ENCODE data around the gene ZNF787.

DNA sequence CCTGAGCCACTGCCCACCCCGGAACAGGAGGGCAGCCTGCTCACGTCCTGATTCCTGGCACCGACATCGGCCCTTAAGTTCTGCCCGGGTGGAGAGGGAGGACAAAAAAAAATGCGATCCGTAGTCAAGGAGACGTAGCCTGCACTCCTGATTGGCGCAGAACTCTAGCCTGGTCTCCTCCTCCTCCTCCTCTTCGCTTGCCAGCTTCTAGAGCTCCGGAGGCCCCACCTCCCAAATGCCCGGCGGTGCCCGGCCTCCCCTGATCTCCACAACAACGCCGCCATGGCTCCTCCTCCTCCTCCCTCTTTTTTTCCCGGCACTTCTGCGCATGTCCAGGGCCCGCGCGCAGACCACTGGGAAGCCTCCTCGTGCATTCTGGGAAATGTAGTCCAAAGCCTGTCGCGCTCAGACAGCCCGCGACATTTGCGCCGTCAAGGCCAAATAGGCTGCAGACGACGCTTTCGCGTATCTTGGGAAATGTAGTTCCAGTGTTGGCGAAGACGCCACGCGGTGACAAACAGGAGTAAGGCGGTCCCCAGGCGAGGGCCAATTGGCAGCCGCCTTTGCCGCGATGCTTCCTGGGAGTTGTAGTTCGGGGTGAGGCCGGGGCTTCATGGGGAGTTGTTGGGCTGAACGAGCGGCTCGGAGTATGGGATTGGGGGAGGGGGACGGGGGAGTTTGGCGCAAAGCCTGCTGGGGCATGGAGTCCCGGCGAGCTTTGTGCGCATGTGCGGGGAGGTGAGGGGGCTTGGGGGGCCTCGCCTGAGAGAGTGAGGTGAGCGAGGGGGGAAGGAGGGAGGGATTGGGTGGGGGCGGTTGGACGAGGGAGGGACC is 19.7 kb upstream of the ZNF787 start, which contains the start of gene ZNF444:
- TF ChIP-seq SALL2 (CRISPR knock-in tag; IDR thresholded peaks at IDR 0.05) (peak; percentile 80; the same call in 1 of the 2 replicates), ZNF775 (CRISPR knock-in tag; IDR thresholded peaks at IDR 0.05; ENCODE audit: borderline replicate concordance) (no peak), NFE2 (CRISPR knock-in tag; IDR thresholded peaks at IDR 0.05) (no peak), BRD4 (CRISPR knock-in tag; IDR thresholded peaks at IDR 0.05) (no peak), IKZF1 (IDR thresholded peaks at IDR 0.05) (no peak), SP1 (IDR thresholded peaks at IDR 0.05) (no peak), SP1 (CRISPR knock-in tag; IDR thresholded peaks at IDR 0.05) (no peak; the same call in 1 of the 2 replicates), CBX2 (IDR thresholded peaks at IDR 0.05; ENCODE audit: low read depth, low read length) (no peak), CBX2 (CRISPR knock-in tag; IDR thresholded peaks at IDR 0.05; ENCODE audit: low read depth) (no peak), HNRNPL (IDR thresholded peaks at IDR 0.05; ENCODE audit: low read depth, low read length) (peak; percentile 91)
- TF ChIP-seq, protein P1, sequence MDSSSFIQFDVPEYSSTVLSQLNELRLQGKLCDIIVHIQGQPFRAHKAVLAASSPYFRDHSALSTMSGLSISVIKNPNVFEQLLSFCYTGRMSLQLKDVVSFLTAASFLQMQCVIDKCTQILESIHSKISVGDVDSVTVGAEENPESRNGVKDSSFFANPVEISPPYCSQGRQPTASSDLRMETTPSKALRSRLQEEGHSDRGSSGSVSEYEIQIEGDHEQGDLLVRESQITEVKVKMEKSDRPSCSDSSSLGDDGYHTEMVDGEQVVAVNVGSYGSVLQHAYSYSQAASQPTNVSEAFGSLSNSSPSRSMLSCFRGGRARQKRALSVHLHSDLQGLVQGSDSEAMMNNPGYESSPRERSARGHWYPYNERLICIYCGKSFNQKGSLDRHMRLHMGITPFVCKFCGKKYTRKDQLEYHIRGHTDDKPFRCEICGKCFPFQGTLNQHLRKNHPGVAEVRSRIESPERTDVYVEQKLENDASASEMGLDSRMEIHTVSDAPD (CRISPR knock-in tag; IDR thresholded peaks at IDR 0.05), result no peak
- TF ChIP-seq, protein P2, sequence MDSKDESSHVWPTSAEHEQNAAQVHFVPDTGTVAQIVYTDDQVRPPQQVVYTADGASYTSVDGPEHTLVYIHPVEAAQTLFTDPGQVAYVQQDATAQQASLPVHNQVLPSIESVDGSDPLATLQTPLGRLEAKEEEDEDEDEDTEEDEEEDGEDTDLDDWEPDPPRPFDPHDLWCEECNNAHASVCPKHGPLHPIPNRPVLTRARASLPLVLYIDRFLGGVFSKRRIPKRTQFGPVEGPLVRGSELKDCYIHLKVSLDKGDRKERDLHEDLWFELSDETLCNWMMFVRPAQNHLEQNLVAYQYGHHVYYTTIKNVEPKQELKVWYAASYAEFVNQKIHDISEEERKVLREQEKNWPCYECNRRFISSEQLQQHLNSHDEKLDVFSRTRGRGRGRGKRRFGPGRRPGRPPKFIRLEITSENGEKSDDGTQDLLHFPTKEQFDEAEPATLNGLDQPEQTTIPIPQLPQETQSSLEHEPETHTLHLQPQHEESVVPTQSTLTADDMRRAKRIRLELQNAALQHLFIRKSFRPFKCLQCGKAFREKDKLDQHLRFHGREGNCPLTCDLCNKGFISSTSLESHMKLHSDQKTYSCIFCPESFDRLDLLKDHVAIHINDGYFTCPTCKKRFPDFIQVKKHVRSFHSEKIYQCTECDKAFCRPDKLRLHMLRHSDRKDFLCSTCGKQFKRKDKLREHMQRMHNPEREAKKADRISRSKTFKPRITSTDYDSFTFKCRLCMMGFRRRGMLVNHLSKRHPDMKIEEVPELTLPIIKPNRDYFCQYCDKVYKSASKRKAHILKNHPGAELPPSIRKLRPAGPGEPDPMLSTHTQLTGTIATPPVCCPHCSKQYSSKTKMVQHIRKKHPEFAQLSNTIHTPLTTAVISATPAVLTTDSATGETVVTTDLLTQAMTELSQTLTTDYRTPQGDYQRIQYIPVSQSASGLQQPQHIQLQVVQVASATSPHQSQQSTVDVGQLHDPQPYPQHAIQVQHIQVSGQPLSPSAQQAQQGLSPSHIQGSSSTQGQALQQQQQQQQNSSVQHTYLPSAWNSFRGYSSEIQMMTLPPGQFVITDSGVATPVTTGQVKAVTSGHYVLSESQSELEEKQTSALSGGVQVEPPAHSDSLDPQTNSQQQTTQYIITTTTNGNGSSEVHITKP (CRISPR knock-in tag; IDR thresholded peaks at IDR 0.05; ENCODE audit: low read depth), result peak; percentile 63; the same call in 1 of the 2 replicates

All from HepG2 (cell line).